GM11168 (cell line): ENCODE data around the gene RNF44.
"Not testable (repeated sequence)": the region's sequence is repeated elsewhere in the genome, so short reads cannot be mapped to it uniquely, and the experiment has no call there.

Experiments used
- in situ Hi-C: fragments of 300-500 bp; cut with MboI; formaldehyde crosslinking; loops from one replicate; pipeline ENCODE4 v1.12.0; 2022; ENCODE audit warnings: low sequenced_read_pairs; ENCODE audit not compliant: unreplicated experiment

RNF44 gene

GRCh38 chr5:176489077-176489476 lies 48.1 kb downstream of the RNF44 start:
- in situ Hi-C loops: no loop called here

GRCh38 chr5:176487160-176487559 lies 50.0 kb downstream of the RNF44 start:
- in situ Hi-C loops: not testable (repeated sequence)

GRCh38 chr5:176486189-176486757 lies 50.9 kb downstream of the RNF44 start:
- in situ Hi-C loops: no loop called here

GRCh38 chr5:176485176-176485575 lies 52.0 kb downstream of the RNF44 start:
- in situ Hi-C loops: no loop called here

GRCh38 chr5:176481711-176482110 lies 55.5 kb downstream of the RNF44 start:
- in situ Hi-C loops: no loop called here
